Measurements from ENCODE around the gene CCDC186. TPM values are rescaled to one million over a fixed set of nuclear protein-coding genes. Genes with fewer than 3 reads are reported as not detected.

The CCDC186 gene
- polyA plus RNA-seq, 1 donor from 2014 or later: 24.2 TPM

GRCh38 chr10:114077347-114077746 lies 96.7 kb downstream of the CCDC186 start:
- no peaks in the 10 kb centered on the region for H3K27me3 ChIP-seq (ENCODE audit: insufficient read depth, low read depth, low read length)
- H4K20me1 ChIP-seq (ENCODE audit: insufficient read depth): no peaks in the 10 kb centered on the region
- no peak overlapping the region for H3K4me2 ChIP-seq (ENCODE audit: low read length)
- H3K9ac ChIP-seq (ENCODE audit: low read length): no peak overlapping the region
- H3K27ac ChIP-seq (ENCODE audit: low read length): no peak overlapping the region
- no peak overlapping the region for H3K4me3 ChIP-seq (ENCODE audit: low read length)
- no peak overlapping the region for H2AFZ ChIP-seq (ENCODE audit: low read depth, low read length)
- H3K9me2 ChIP-seq (ENCODE audit: insufficient read depth, low read length): no peaks in the 10 kb centered on the region
- H3K36me3 ChIP-seq (ENCODE audit: insufficient read depth, low read length): no peaks in the 10 kb centered on the region
- TF ChIP-seq, protein P1, sequence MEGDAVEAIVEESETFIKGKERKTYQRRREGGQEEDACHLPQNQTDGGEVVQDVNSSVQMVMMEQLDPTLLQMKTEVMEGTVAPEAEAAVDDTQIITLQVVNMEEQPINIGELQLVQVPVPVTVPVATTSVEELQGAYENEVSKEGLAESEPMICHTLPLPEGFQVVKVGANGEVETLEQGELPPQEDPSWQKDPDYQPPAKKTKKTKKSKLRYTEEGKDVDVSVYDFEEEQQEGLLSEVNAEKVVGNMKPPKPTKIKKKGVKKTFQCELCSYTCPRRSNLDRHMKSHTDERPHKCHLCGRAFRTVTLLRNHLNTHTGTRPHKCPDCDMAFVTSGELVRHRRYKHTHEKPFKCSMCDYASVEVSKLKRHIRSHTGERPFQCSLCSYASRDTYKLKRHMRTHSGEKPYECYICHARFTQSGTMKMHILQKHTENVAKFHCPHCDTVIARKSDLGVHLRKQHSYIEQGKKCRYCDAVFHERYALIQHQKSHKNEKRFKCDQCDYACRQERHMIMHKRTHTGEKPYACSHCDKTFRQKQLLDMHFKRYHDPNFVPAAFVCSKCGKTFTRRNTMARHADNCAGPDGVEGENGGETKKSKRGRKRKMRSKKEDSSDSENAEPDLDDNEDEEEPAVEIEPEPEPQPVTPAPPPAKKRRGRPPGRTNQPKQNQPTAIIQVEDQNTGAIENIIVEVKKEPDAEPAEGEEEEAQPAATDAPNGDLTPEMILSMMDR (IDR thresholded peaks at IDR 0.05; ENCODE audit: poor library complexity, severe bottlenecking): no peak
- no peak for TF ChIP-seq MXI1 (conservative IDR thresholded peaks at IDR 0.05; ENCODE audit: poor library complexity, severe bottlenecking)
- no peak for TF ChIP-seq POLR2AphosphoS5 (IDR thresholded peaks at IDR 0.05)
- no peak for TF ChIP-seq TAF1 (IDR thresholded peaks at IDR 0.05; ENCODE audit: low read depth)
- no peak for TF ChIP-seq EP300 (conservative IDR thresholded peaks at IDR 0.05; ENCODE audit: poor library complexity, severe bottlenecking)
- no peak for TF ChIP-seq SMC3 (conservative IDR thresholded peaks at IDR 0.05; ENCODE audit: poor library complexity)
- TF ChIP-seq, protein P2, sequence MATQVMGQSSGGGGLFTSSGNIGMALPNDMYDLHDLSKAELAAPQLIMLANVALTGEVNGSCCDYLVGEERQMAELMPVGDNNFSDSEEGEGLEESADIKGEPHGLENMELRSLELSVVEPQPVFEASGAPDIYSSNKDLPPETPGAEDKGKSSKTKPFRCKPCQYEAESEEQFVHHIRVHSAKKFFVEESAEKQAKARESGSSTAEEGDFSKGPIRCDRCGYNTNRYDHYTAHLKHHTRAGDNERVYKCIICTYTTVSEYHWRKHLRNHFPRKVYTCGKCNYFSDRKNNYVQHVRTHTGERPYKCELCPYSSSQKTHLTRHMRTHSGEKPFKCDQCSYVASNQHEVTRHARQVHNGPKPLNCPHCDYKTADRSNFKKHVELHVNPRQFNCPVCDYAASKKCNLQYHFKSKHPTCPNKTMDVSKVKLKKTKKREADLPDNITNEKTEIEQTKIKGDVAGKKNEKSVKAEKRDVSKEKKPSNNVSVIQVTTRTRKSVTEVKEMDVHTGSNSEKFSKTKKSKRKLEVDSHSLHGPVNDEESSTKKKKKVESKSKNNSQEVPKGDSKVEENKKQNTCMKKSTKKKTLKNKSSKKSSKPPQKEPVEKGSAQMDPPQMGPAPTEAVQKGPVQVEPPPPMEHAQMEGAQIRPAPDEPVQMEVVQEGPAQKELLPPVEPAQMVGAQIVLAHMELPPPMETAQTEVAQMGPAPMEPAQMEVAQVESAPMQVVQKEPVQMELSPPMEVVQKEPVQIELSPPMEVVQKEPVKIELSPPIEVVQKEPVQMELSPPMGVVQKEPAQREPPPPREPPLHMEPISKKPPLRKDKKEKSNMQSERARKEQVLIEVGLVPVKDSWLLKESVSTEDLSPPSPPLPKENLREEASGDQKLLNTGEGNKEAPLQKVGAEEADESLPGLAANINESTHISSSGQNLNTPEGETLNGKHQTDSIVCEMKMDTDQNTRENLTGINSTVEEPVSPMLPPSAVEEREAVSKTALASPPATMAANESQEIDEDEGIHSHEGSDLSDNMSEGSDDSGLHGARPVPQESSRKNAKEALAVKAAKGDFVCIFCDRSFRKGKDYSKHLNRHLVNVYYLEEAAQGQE (IDR thresholded peaks at IDR 0.05; ENCODE audit: borderline replicate concordance): no peak
- no peak for TF ChIP-seq EZH2 (IDR thresholded peaks at IDR 0.05; ENCODE audit: borderline replicate concordance, insufficient read depth, low read length, poor library complexity, severe bottlenecking)
- TF ChIP-seq RAD21 (conservative IDR thresholded peaks at IDR 0.05): no peak
- no peaks in the 10 kb centered on the region for H3K79me2 ChIP-seq (replicated peaks; ENCODE audit: insufficient read depth, low read length)
- H3K9me3 ChIP-seq (ENCODE audit: low read length): no peaks in the 10 kb centered on the region
- H3F3A ChIP-seq (ENCODE audit: insufficient read depth, low read length, poor library complexity, severe bottlenecking): no peaks in the 10 kb centered on the region

- H3F3A ChIP-seq (ENCODE audit: insufficient read depth, low read length, poor library complexity, severe bottlenecking): no peaks in the 10 kb centered on the region
- no peak overlapping the region for H2AFZ ChIP-seq (ENCODE audit: low read depth, low read length)
Measured at GRCh38 chr10:114075093-114075492, 98.9 kb downstream of the CCDC186 start.

More at GRCh38 chr10:114075093-114075492, 98.9 kb downstream of the CCDC186 start:
- no peaks in the 10 kb centered on the region for H3K27me3 ChIP-seq (ENCODE audit: insufficient read depth, low read depth, low read length)
- H3K4me2 ChIP-seq (ENCODE audit: low read length): no peak overlapping the region
- no peak overlapping the region for H3K27ac ChIP-seq (ENCODE audit: low read length)
- H3K9me3 ChIP-seq (ENCODE audit: low read length): no peaks in the 10 kb centered on the region
- no peaks in the 10 kb centered on the region for H3K79me2 ChIP-seq (replicated peaks; ENCODE audit: insufficient read depth, low read length)
- H3K36me3 ChIP-seq (ENCODE audit: insufficient read depth, low read length): no peaks in the 10 kb centered on the region
- H3K4me3 ChIP-seq (ENCODE audit: low read length): no peak overlapping the region
- no peak overlapping the region for H3K9ac ChIP-seq (ENCODE audit: low read length)
- no peaks in the 10 kb centered on the region for H3K9me2 ChIP-seq (ENCODE audit: insufficient read depth, low read length)
- no peak for TF ChIP-seq EP300 (conservative IDR thresholded peaks at IDR 0.05; ENCODE audit: poor library complexity, severe bottlenecking)
- TF ChIP-seq, protein P2 (IDR thresholded peaks at IDR 0.05; ENCODE audit: borderline replicate concordance): no peak
- TF ChIP-seq RAD21 (conservative IDR thresholded peaks at IDR 0.05): no peak
- no peak for TF ChIP-seq SMC3 (conservative IDR thresholded peaks at IDR 0.05; ENCODE audit: poor library complexity)
- TF ChIP-seq EZH2 (IDR thresholded peaks at IDR 0.05; ENCODE audit: borderline replicate concordance, insufficient read depth, low read length, poor library complexity, severe bottlenecking): no peak
- TF ChIP-seq, protein P1 (IDR thresholded peaks at IDR 0.05; ENCODE audit: poor library complexity, severe bottlenecking): no peak
- TF ChIP-seq TAF1 (IDR thresholded peaks at IDR 0.05; ENCODE audit: low read depth): no peak
- TF ChIP-seq MXI1 (conservative IDR thresholded peaks at IDR 0.05; ENCODE audit: poor library complexity, severe bottlenecking): no peak
- no peak for TF ChIP-seq POLR2AphosphoS5 (IDR thresholded peaks at IDR 0.05)
- no peaks in the 10 kb centered on the region for H4K20me1 ChIP-seq (ENCODE audit: insufficient read depth)
